Hepatocyte (in vitro differentiated cells): ENCODE results near the gene TRUB1. TPM values are rescaled to one million over a fixed set of nuclear protein-coding genes. Genes with fewer than 3 reads are reported as not detected.

Source experiments
- DNase-seq: peaks from one replicate; pipeline ENCODE4 v3.0.0-alpha.2; 2016; ENCODE audit warnings: low spot score
- H2AFZ ChIP-seq: fragments of 200-600 bp; sonication (generic); 2 replicates; pipeline ENCODE4 v1.6.0; 2016; ENCODE audit warnings: antibody characterized with exemption, mild to moderate bottlenecking
- H3K27ac ChIP-seq: fragments of 200-600 bp; sonication (generic); 2 replicates; pipeline ENCODE4 v1.5.1; 2016; ENCODE audit warnings: mild to moderate bottlenecking
- H3K27me3 ChIP-seq: fragments of 200-600 bp; sonication (generic); 2 replicates; pipeline ENCODE4 v1.6.1; 2016
- H3K36me3 ChIP-seq: fragments of 200-600 bp; sonication (generic); replicated peaks from 2 replicates; pipeline ENCODE4 v1.5.1; 2016; ENCODE audit warnings: low read depth; ENCODE audit not compliant: insufficient read depth
- H3K4me1 ChIP-seq: fragments of 200-600 bp; sonication (generic); 2 replicates; pipeline ENCODE4 v1.5.1; 2016; ENCODE audit warnings: mild to moderate bottlenecking, moderate library complexity; ENCODE audit not compliant: insufficient read depth
- H3K4me2 ChIP-seq: fragments of 200-600 bp; sonication (generic); 2 replicates; pipeline ENCODE4 v1.6.0; 2016
- H3K4me3 ChIP-seq: fragments of 200-600 bp; sonication (generic); 2 replicates; pipeline ENCODE4 v1.5.1; 2016; ENCODE audit warnings: mild to moderate bottlenecking
- H3K79me2 ChIP-seq: fragments of 200-600 bp; sonication (generic); 2 replicates; pipeline ENCODE4 v1.6.0; 2017; ENCODE audit warnings: mild to moderate bottlenecking
- H3K9me2 ChIP-seq: fragments of 200-600 bp; sonication (generic); replicated peaks from 2 replicates; pipeline ENCODE4 v1.6.0; 2017; ENCODE audit warnings: mild to moderate bottlenecking; ENCODE audit not compliant: insufficient read depth
- H3K9me3 ChIP-seq: fragments of 200-600 bp; sonication (generic); 2 replicates; pipeline ENCODE4 v1.5.1; 2016; ENCODE audit warnings: low read depth, mild to moderate bottlenecking
- H4K20me1 ChIP-seq: fragments of 200-600 bp; sonication (generic); 2 replicates; pipeline ENCODE4 v1.6.0; 2016; ENCODE audit warnings: mild to moderate bottlenecking; ENCODE audit not compliant: insufficient read depth, poor library complexity, severe bottlenecking
- CTCF ChIP-seq: fragments of 200-600 bp; sonication (generic); IDR thresholded peaks from 2 replicates; pipeline ENCODE4 v1.5.1; 2016; ENCODE audit warnings: antibody characterized with exemption, mild to moderate bottlenecking; ENCODE audit not compliant: poor library complexity
- EZH2 ChIP-seq: fragments of 200-600 bp; sonication (generic); IDR thresholded peaks from 2 replicates; pipeline ENCODE4 v1.6.1; 2016; ENCODE audit warnings: antibody characterized with exemption, mild to moderate bottlenecking, borderline replicate concordance
- EZH2phosphoT487 ChIP-seq: fragments of 200-600 bp; sonication (generic); IDR thresholded peaks from one replicate; pipeline ENCODE4 v1.6.1; 2018; ENCODE audit warnings: antibody characterized with exemption, mild to moderate bottlenecking, low read depth, moderate library complexity; ENCODE audit not compliant: unreplicated experiment, severe bottlenecking
- WGBS: methylation state at CpG from one replicate; pipeline ENCODE4 v1.1.6; 2016; ENCODE audit warnings: low lambda C conversion rate; ENCODE audit errors: missing lambda C conversion rate; 5-methylcytosine and 5-hydroxymethylcytosine counted together
- polyA plus RNA-seq: library from polyadenylated mRNA; unstranded; fragments of >200 nt; fragmentation: Nextera tagmentation; extraction: Ambion mirVana; gene quantifications from 2 replicates; pipeline ENCODE4 v1.2.1, GENCODE V29; 2016
- total RNA-seq: library from RNA; depleted of rRNA; stranded (reverse); fragments of >200 nt; gene quantifications from 2 replicates; pipeline ENCODE4 v1.2.3, GENCODE V29; 2014

TRUB1 gene
- total and polyA plus RNA-seq, 2 experiments from 2014 or later = 12.0 to 29.0 TPM

DNA sequence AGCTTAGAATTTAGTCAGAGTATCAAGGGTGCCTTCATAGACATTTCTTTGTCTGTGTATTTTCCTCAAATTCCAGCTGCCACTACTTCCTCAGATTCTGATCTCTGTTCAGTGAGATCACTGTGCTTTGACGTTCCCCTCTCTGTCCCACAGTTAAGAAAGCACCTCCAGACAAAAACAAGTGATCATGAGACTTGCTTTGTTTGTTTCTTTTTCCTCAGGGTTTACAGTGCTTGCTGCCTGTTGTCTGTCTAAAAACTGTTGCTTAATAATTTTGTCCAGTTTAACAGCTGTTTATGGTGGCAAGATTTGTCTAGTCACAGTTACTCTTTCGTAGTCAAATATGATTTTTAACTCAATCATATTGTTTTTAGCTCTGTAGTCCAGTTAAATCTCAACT is 29.1 kb downstream of the TRUB1 start:
- H3K9me2 ChIP-seq = no peaks in the 10 kb centered on the region
- no peak overlapping the region for H3K4me2 ChIP-seq
- no peak for DNase-seq
- no peak overlapping the region for H3K4me3 ChIP-seq
- H3K36me3 ChIP-seq = no peaks in the 10 kb centered on the region
- 58% methylated on average over 2 of the region's 2 CpGs for WGBS
- H3K4me1 ChIP-seq = no peaks in the 10 kb centered on the region
- no peaks in the 10 kb centered on the region for H3K27me3 ChIP-seq
- H4K20me1 ChIP-seq = no peaks in the 10 kb centered on the region
- no peak for TF ChIP-seq EZH2phosphoT487
- TF ChIP-seq EZH2 = no peak
- H3K9me3 ChIP-seq = no peaks in the 10 kb centered on the region
- H3K27ac ChIP-seq = no peak overlapping the region
- H2AFZ ChIP-seq = no peak overlapping the region
- H3K79me2 ChIP-seq = peaks cover 21% of the 10 kb centered on the region

- no peaks in the 10 kb centered on the region for H3K36me3 ChIP-seq
- H3K79me2 ChIP-seq = peaks cover 19% of the 10 kb centered on the region
- H3K27ac ChIP-seq = no peak overlapping the region
- no peaks in the 10 kb centered on the region for H4K20me1 ChIP-seq
- H3K27me3 ChIP-seq = no peaks in the 10 kb centered on the region
- no peaks in the 10 kb centered on the region for H3K9me2 ChIP-seq
- no peak for DNase-seq
- no peak overlapping the region for H2AFZ ChIP-seq
- no peaks in the 10 kb centered on the region for H3K9me3 ChIP-seq
- TF ChIP-seq CTCF = no peak
- no peak for TF ChIP-seq EZH2
- no peak for TF ChIP-seq EZH2phosphoT487
- H3K4me3 ChIP-seq = no peak overlapping the region
- 75% methylated on average over 4 of the region's 4 CpGs for WGBS
- H3K4me2 ChIP-seq = no peak overlapping the region
- H3K4me1 ChIP-seq = no peaks in the 10 kb centered on the region
These were observed 32.5 kb downstream of the TRUB1 start for GRCh38 chr10:114970515-114970914.

- Histone ChIP-seq H4K20me1 (no peaks in the 10 kb centered on the region), H3K9me3 (no peaks in the 10 kb centered on the region), H3K4me2 (no peak overlapping the region), H3K27ac (no peak overlapping the region), H3K4me1 (no peaks in the 10 kb centered on the region), H2AFZ (no peak overlapping the region), H3K27me3 (no peaks in the 10 kb centered on the region), H3K79me2 (peaks cover 5% of the 10 kb centered on the region), H3K4me3 (no peak overlapping the region), H3K9me2 (no peaks in the 10 kb centered on the region), H3K36me3 (no peaks in the 10 kb centered on the region)
- TF ChIP-seq CTCF (no peak), EZH2 (no peak), EZH2phosphoT487 (no peak)
- no peak for DNase-seq
- 92% methylated on average over 5 of the region's 5 CpGs for WGBS
These were observed 35.3 kb downstream of the TRUB1 start for GRCh38 chr10:114973306-114973705.

GRCh38 chr10:114973997-114974396 is 36.0 kb downstream of the TRUB1 start:
- Histone ChIP-seq H3K27ac (no peak overlapping the region), H3K27me3 (no peaks in the 10 kb centered on the region), H3K4me2 (no peak overlapping the region), H3K79me2 (no peaks in the 10 kb centered on the region), H3K36me3 (no peaks in the 10 kb centered on the region), H3K4me1 (no peaks in the 10 kb centered on the region), H3K4me3 (no peak overlapping the region), H4K20me1 (no peaks in the 10 kb centered on the region), H3K9me2 (no peaks in the 10 kb centered on the region), H2AFZ (no peak overlapping the region), H3K9me3 (no peaks in the 10 kb centered on the region)
- DNase-seq = no peak
- TF ChIP-seq EZH2 = no peak
- no peak for TF ChIP-seq CTCF
- no peak for TF ChIP-seq EZH2phosphoT487
